ENCODE results near the gene NPTN.
A peak's percentile ranks its signal among the peaks of the same experiment; 100 is the strongest.

NPTN gene

GRCh38 chr15:73538563-73539211, 94.5 kb downstream of the NPTN start:
- Mint-ChIP-seq H3K27ac (no peak overlapping the region), H3K36me3 (ENCODE audit: low read depth) (no peaks in the 10 kb centered on the region), H3K4me1 (no peaks in the 10 kb centered on the region), H3K27me3 (ENCODE audit: low read depth, poor library complexity) (no peaks in the 10 kb centered on the region), H3K4me3 (no peak overlapping the region), H3K9me3 (no peaks in the 10 kb centered on the region)
- DNase-seq, result no peak
- TF ChIP-seq, protein P1, sequence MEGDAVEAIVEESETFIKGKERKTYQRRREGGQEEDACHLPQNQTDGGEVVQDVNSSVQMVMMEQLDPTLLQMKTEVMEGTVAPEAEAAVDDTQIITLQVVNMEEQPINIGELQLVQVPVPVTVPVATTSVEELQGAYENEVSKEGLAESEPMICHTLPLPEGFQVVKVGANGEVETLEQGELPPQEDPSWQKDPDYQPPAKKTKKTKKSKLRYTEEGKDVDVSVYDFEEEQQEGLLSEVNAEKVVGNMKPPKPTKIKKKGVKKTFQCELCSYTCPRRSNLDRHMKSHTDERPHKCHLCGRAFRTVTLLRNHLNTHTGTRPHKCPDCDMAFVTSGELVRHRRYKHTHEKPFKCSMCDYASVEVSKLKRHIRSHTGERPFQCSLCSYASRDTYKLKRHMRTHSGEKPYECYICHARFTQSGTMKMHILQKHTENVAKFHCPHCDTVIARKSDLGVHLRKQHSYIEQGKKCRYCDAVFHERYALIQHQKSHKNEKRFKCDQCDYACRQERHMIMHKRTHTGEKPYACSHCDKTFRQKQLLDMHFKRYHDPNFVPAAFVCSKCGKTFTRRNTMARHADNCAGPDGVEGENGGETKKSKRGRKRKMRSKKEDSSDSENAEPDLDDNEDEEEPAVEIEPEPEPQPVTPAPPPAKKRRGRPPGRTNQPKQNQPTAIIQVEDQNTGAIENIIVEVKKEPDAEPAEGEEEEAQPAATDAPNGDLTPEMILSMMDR (IDR thresholded peaks at IDR 0.05), result no peak

- TF ChIP-seq, protein P1 (IDR thresholded peaks at IDR 0.05), result no peak
- Mint-ChIP-seq H3K36me3 (ENCODE audit: low read depth) (no peaks in the 10 kb centered on the region), H3K27ac (no peak overlapping the region), H3K27me3 (ENCODE audit: low read depth, poor library complexity) (no peaks in the 10 kb centered on the region), H3K4me3 (no peak overlapping the region), H3K9me3 (no peaks in the 10 kb centered on the region), H3K4me1 (no peaks in the 10 kb centered on the region)
- no peak for DNase-seq
Observed at GRCh38 chr15:73538123-73538522, 95.1 kb downstream of the NPTN start.

DNA sequence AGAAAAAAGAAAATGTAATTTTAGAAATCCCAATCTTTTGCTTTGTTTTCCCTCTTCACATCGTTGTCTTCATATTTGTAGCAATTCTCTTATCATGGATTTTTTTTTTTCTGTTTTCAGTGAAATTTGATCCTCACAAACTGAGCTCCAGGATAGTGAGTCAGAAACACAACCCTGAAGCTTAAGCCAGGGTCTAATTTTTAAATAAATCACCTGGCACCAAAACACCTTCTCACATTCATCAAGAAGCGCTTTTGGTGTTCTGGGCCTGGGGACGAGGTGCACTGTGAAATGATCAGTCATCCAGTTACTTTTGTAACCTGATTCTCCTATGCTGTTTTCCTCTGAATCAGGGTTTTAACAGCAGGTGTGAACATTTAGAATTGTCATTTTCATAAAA, 102.5 kb downstream of the NPTN start:
- Mint-ChIP-seq H3K27ac (peak overlapping the region; percentile 62), H3K4me3 (no peak overlapping the region), H3K9me3 (no peaks in the 10 kb centered on the region), H3K36me3 (ENCODE audit: low read depth) (no peaks in the 10 kb centered on the region), H3K4me1 (peaks cover 8% of the 10 kb centered on the region), H3K27me3 (ENCODE audit: low read depth, poor library complexity) (peaks cover 4% of the 10 kb centered on the region)
- TF ChIP-seq, protein P1 (IDR thresholded peaks at IDR 0.05), result no peak
- DNase-seq, result no peak

DNA sequence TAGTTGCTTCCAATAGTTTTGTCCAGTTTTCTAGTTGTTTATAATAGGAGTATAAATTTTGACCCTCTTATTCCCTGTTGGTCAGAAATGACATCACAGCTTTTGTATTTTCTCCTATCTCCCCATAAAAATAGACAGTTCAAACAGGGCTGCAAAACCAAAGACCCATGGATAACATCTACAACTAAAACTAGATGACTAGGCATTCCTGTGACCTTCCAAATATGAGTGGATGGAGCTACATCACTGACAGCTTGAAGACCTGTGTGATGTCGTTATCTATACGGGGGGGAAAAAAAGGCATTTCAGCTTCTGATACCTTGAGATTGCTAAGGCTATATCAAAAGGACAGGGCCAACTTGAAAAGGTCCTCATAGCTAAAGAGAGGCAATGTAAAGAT, 105.6 kb downstream of the NPTN start:
- peaks cover 14% of the 10 kb centered on the region for H3K27me3 Mint-ChIP-seq (ENCODE audit: low read depth, poor library complexity)
- DNase-seq, result no peak
- no peaks in the 10 kb centered on the region for H3K36me3 Mint-ChIP-seq (ENCODE audit: low read depth)
- no peak overlapping the region for H3K27ac Mint-ChIP-seq
- TF ChIP-seq, protein P1 (IDR thresholded peaks at IDR 0.05), result no peak
- H3K4me1 Mint-ChIP-seq, result peaks cover 8% of the 10 kb centered on the region
- H3K9me3 Mint-ChIP-seq, result no peaks in the 10 kb centered on the region
- no peak overlapping the region for H3K4me3 Mint-ChIP-seq

DNA sequence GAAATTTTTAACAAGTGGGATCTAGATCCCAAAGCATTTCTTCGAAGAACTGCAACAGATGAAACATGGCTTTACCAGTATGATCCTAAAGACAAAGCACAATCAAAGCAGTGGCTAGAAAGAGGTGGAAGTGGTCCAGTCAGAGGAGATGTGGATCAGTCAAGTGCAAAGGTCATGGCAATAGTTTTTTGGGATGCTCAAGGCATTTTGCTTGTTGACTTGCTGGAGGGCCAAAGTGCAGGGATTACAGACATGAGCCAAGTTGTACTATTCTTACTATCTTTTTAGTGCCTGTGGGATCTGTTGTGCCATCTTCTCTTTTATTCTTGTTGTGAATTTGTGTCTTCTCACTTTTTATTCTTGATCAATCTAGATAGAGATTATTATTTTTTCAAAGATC, 108.3 kb downstream of the NPTN start:
- H3K27me3 Mint-ChIP-seq (ENCODE audit: low read depth, poor library complexity), result peaks cover 14% of the 10 kb centered on the region
- H3K4me3 Mint-ChIP-seq, result no peak overlapping the region
- H3K4me1 Mint-ChIP-seq, result no peaks in the 10 kb centered on the region
- no peak overlapping the region for H3K27ac Mint-ChIP-seq
- H3K9me3 Mint-ChIP-seq, result no peaks in the 10 kb centered on the region
- H3K36me3 Mint-ChIP-seq (ENCODE audit: low read depth), result no peaks in the 10 kb centered on the region
- TF ChIP-seq, protein P1 (IDR thresholded peaks at IDR 0.05), result no peak
- DNase-seq, result no peak

GRCh38 chr15:73522011-73522410, 111.2 kb downstream of the NPTN start:
- H3K36me3 Mint-ChIP-seq (ENCODE audit: low read depth), result no peaks in the 10 kb centered on the region
- peaks cover 20% of the 10 kb centered on the region for H3K4me1 Mint-ChIP-seq
- DNase-seq, result no peak
- H3K27me3 Mint-ChIP-seq (ENCODE audit: low read depth, poor library complexity), result peaks cover 14% of the 10 kb centered on the region
- no peak overlapping the region for H3K27ac Mint-ChIP-seq
- H3K9me3 Mint-ChIP-seq, result no peaks in the 10 kb centered on the region
- TF ChIP-seq, protein P1 (IDR thresholded peaks at IDR 0.05), result no peak
- no peak overlapping the region for H3K4me3 Mint-ChIP-seq

Measured in nephron progenitor cell (in vitro differentiated cells).